Thoracic aorta (tissue), 2 donors: ENCODE measurements around the gene FAM53A. TPM values are rescaled to one million over a fixed set of nuclear protein-coding genes. Genes with fewer than 3 reads are reported as not detected.

Source experiments
- ATAC-seq: fragments of 150-250 bp; one replicate; pipeline ENCODE4 v1.8.0; 2017; ENCODE audit warnings: low read depth; ENCODE audit not compliant: insufficient number of reproducible peaks, low FRiP score
- DNase-seq: peaks from one replicate; pipeline ENCODE4 v3.0.0-alpha.2; 2020; ENCODE audit warnings: low spot score
- H3K27ac ChIP-seq, 2 donors: fragments of 200-600 bp; sonication (generic); 1 replicate in 1 of 2; 2 replicates in 1 of 2; pipeline ENCODE4 v1.5.1; 2016; ENCODE audit warnings: mild to moderate bottlenecking in 2 of 2, moderate library complexity in 2 of 2
- H3K27me3 ChIP-seq: fragments of 200-600 bp; sonication (generic); replicated peaks from 2 replicates; pipeline ENCODE4 v1.6.0; 2016; ENCODE audit warnings: mild to moderate bottlenecking; ENCODE audit not compliant: insufficient read depth
- H3K36me3 ChIP-seq: fragments of 200-600 bp; sonication (generic); one replicate; pipeline ENCODE4 v1.5.1; 2016
- H3K4me1 ChIP-seq, 2 donors: fragments of 200-600 bp; sonication (generic); 1 replicate in 1 of 2; 2 replicates in 1 of 2; pipeline versions ENCODE4 v1.5.1 to v1.6.0; 2016; ENCODE audit warnings: low read depth in 2 of 2, mild to moderate bottlenecking in 1 of 2; ENCODE audit not compliant: control insufficient read depth in 1 of 2
- H3K4me3 ChIP-seq: fragments of 200-600 bp; sonication (generic); 2 replicates; pipeline ENCODE4 v1.5.1; 2016; ENCODE audit warnings: mild to moderate bottlenecking
- H3K9me3 ChIP-seq: fragments of 200-600 bp; sonication (generic); 2 replicates; pipeline ENCODE4 v1.5.1; 2016
- total RNA-seq, 2 donors: library from RNA; depleted of rRNA; stranded (reverse); fragments of >200 nt; gene quantifications; one replicate each; pipeline versions ENCODE4 v1.1.0 to v1.2.3, GENCODE V29; 2016
- TF ChIP-seq, protein P1 (sequence below): fragments of 200-600 bp; sonication (generic); IDR thresholded peaks from one replicate; pipeline ENCODE4 v1.5.1; 2019; ENCODE audit warnings: antibody characterized with exemption

The FAM53A gene
- total RNA-seq, 2 donors from 2014 or later: 5.1 to 10.9 TPM

DNA sequence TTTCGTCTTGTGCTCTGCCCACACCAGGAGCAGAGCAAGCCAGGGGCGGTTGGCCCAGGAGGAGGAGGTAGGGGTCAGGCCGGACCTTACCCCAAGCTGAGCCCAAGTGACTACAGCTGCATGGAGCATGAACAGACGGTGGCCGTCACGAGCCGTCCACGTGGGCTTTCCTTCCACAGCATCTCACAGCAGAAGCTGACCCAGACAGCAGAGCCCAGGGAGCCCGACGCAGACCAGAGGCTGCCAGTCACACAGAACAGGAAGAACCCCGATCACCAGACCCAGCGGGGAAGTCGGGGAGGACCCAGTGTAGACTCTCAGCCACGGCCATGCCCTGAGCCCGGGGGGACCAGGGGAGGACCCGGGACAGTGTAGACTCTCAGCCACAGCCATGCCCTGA lies 58.0 kb downstream of the FAM53A start:
- Histone ChIP-seq H3K4me1 (no peaks in the 10 kb centered on the region), H3K27me3 (no peaks in the 10 kb centered on the region), H3K9me3 (no peaks in the 10 kb centered on the region), H3K4me3 (no peak overlapping the region), H3K36me3 (no peaks in the 10 kb centered on the region), H3K27ac (no peak overlapping the region)
- DNase-seq: no peak
- no peak for ATAC-seq
- TF ChIP-seq, protein P1, sequence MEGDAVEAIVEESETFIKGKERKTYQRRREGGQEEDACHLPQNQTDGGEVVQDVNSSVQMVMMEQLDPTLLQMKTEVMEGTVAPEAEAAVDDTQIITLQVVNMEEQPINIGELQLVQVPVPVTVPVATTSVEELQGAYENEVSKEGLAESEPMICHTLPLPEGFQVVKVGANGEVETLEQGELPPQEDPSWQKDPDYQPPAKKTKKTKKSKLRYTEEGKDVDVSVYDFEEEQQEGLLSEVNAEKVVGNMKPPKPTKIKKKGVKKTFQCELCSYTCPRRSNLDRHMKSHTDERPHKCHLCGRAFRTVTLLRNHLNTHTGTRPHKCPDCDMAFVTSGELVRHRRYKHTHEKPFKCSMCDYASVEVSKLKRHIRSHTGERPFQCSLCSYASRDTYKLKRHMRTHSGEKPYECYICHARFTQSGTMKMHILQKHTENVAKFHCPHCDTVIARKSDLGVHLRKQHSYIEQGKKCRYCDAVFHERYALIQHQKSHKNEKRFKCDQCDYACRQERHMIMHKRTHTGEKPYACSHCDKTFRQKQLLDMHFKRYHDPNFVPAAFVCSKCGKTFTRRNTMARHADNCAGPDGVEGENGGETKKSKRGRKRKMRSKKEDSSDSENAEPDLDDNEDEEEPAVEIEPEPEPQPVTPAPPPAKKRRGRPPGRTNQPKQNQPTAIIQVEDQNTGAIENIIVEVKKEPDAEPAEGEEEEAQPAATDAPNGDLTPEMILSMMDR: no peak

DNA sequence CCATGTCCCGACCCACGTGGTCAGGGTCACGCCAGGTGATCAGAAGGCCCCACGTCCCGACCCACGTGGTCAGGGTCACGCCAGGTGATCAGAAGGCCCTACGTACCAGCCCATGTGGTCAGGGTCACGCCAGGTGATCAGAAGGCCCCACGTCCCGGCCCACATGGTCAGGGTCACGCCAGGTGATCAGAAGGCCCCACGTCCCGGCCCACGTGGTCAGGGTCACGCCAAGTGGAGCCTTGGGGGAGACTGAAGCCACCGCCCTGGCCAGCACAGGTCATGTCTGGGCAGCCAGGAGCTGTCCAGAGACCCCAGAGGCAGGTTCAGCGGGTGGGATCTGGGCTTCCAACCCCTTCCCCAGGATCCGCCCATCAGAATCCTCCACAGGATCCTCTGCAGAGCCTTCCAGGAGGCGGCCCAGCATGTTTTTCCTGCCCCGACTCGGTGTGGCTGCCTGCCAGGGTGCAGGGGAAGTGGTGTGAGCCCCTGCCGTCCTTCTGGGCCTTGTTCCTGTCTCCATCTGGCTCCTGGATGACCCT lies 58.4 kb downstream of the FAM53A start:
- no peaks in the 10 kb centered on the region for H3K27me3 ChIP-seq
- H3K27ac ChIP-seq: no peak overlapping the region
- H3K9me3 ChIP-seq: no peaks in the 10 kb centered on the region
- no peaks in the 10 kb centered on the region for H3K36me3 ChIP-seq
- DNase-seq (no peak), ATAC-seq (no peak)
- TF ChIP-seq, protein P1: no peak
- H3K4me1 ChIP-seq: no peaks in the 10 kb centered on the region
- H3K4me3 ChIP-seq: no peak overlapping the region

DNA sequence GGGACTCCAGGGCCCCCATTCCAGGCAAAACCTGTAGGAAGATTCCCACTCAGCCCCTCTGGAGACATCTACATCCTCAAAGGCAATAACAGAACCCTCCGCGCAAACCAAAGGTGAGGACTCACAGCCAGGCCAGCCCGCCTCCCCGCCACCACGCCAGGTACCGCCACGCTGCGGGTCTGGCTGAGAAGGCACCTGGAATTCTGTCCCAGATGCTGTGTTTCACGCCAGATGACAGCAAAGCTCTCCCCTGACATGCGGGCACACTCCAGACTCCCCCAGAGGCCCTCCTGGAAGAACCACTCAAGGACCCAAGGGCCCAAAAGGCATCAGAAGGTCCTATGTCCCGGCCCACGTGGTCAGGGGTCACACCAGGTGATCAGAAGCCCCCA lies 59.6 kb downstream of the FAM53A start:
- Histone ChIP-seq H3K4me1 (no peaks in the 10 kb centered on the region), H3K4me3 (no peak overlapping the region), H3K27ac (no peak overlapping the region), H3K27me3 (no peaks in the 10 kb centered on the region), H3K9me3 (no peaks in the 10 kb centered on the region), H3K36me3 (no peaks in the 10 kb centered on the region)
- TF ChIP-seq, protein P1: no peak
- DNase-seq (no peak), ATAC-seq (no peak)

DNA sequence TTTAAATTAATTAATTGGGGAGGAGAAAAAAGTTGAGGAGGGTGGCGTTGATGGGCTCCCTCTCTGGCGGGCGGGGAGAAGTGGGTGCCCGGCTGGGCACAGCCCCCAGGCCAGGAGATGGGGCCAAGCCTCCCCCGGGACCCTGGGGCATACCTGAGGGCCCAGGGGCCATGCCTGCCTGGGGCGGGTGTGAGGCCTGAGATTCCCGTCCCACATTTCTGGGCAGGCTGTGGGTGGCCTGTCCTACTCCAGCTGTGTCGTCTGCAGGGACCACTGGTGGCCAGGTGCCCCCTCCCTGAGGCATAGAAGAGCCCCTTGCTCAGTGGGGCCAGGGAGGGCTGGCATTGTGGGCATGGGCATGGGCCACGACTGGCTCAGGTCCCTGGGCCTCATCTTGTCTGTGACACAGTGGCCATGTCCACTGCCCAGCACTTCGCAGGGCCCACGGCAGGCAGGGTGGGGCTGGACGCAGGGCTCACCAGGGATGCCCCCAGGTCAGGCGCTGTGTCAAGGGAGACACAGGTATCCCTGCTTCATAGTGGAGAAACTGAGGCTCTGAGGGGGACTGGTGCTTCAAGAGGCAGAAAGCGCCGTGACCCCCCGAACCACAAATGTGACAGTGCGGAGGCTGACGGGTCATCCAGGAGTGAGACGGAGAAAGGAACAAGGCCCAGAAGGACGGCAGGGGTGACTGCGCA lies 60.1 kb downstream of the FAM53A start:
- Histone ChIP-seq H3K27me3 (no peaks in the 10 kb centered on the region), H3K9me3 (no peaks in the 10 kb centered on the region), H3K4me1 (no peaks in the 10 kb centered on the region), H3K36me3 (no peaks in the 10 kb centered on the region), H3K4me3 (no peak overlapping the region), H3K27ac (no peak overlapping the region)
- DNase-seq (no peak), ATAC-seq (no peak)
- TF ChIP-seq, protein P1: no peak

DNA sequence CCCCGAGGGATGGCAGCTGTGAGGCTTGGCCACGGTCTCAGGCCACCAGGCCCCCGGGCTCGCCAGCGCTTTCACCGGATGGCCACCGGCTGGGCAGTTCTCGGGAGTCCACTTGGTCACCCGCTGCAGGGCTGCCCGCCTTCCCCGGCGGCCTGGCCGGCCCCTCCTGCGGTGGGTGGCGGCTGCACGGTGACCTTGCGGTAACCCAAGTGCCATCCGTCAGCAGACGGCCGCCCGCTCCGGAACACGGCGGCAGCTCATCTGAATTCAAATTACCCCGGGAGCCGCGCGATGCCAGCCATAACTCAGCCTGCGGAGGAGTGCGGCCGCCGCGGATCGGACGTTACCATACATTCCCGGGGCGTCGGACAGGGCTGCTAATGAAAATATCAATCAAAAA lies 60.7 kb downstream of the FAM53A start:
- ATAC-seq: no peak
- Histone ChIP-seq H3K27ac (no peak overlapping the region), H3K4me1 (no peaks in the 10 kb centered on the region), H3K27me3 (no peaks in the 10 kb centered on the region), H3K4me3 (no peak overlapping the region), H3K9me3 (no peaks in the 10 kb centered on the region), H3K36me3 (no peaks in the 10 kb centered on the region)
- TF ChIP-seq, protein P1: no peak
- DNase-seq: no peak
